ENCODE data around the gene FRMD7. TPM values are rescaled to one million over a fixed set of nuclear protein-coding genes. Genes with fewer than 3 reads are reported as not detected.
"Not testable (repeated sequence)": the region's sequence is repeated elsewhere in the genome, so short reads cannot be mapped to it uniquely, and the experiment has no call there.

Gene FRMD7
- total RNA-seq, 2 donors from 2014 or later = not detected

- no peak overlapping the region for H3K9ac ChIP-seq (ENCODE audit: extremely low read depth, low read length, poor library complexity, severe bottlenecking)
- Mint-ChIP-seq H3K4me1 (peaks cover 13% of the 10 kb centered on the region), H3K36me3 (ENCODE audit: low read depth) (peaks cover 31% of the 10 kb centered on the region), H3K9me3 (no peaks in the 10 kb centered on the region), H3K27me3 (ENCODE audit: insufficient read depth) (no peaks in the 10 kb centered on the region), H3K27ac (no peak overlapping the region), H3K4me3 (no peak overlapping the region)
- H3K9me3 ChIP-seq (ENCODE audit: control insufficient read depth, low read length) = no peaks in the 10 kb centered on the region
- H3K27ac ChIP-seq (ENCODE audit: low read depth, low read length) = no peak overlapping the region
- H3K36me3 ChIP-seq (ENCODE audit: control insufficient read depth, insufficient read depth, low read length) = peaks cover 53% of the 10 kb centered on the region
- H3K4me1 ChIP-seq (ENCODE audit: control insufficient read depth, insufficient read depth, low read length) = no peaks in the 10 kb centered on the region
- TF ChIP-seq CTCF (conservative IDR thresholded peaks at IDR 0.05) = no peak
- no peaks in the 10 kb centered on the region for H3K27me3 ChIP-seq (ENCODE audit: control insufficient read depth, insufficient read depth, low read length, poor library complexity, severe bottlenecking)
- DNase-seq = no peak
- WGBS, 2 experiments (ENCODE audit: insufficient coverage in 1 of 2, insufficient read length in 1 of 2) = 100% methylated on average over 1 of the region's 4 CpGs; no CpG with 5 or more reads in 1 of the 2 experiments
- H3K4me3 ChIP-seq (ENCODE audit: low read length) = no peak overlapping the region
These were observed 69.8 kb downstream of the FRMD7 start for GRCh38 chrX:132058050-132058449.

- H3K4me3 Mint-ChIP-seq; DNase-seq; H3K4me1 ChIP-seq (ENCODE audit: control insufficient read depth, insufficient read depth, low read length); H3K9me3 ChIP-seq (ENCODE audit: control insufficient read depth, low read length); H3K4me1 Mint-ChIP-seq; H3K27me3 Mint-ChIP-seq (ENCODE audit: insufficient read depth); H3K27me3 ChIP-seq (ENCODE audit: control insufficient read depth, insufficient read depth, low read length, poor library complexity, severe bottlenecking); H3K27ac Mint-ChIP-seq; H3K4me3 ChIP-seq (ENCODE audit: low read length); H3K9ac ChIP-seq (ENCODE audit: extremely low read depth, low read length, poor library complexity, severe bottlenecking); H3K9me3 Mint-ChIP-seq; H3K27ac ChIP-seq (ENCODE audit: low read depth, low read length): not testable (repeated sequence)
- peaks cover 29% of the 10 kb centered on the region for H3K36me3 ChIP-seq (ENCODE audit: control insufficient read depth, insufficient read depth, low read length)
- peaks cover 25% of the 10 kb centered on the region for H3K36me3 Mint-ChIP-seq (ENCODE audit: low read depth)
These were observed 76.0 kb downstream of the FRMD7 start for GRCh38 chrX:132051778-132052177.

GRCh38 chrX:132046533-132046932 is 81.3 kb downstream of the FRMD7 start:
- H3K36me3 Mint-ChIP-seq (ENCODE audit: low read depth) = peaks cover 8% of the 10 kb centered on the region
- H3K27ac ChIP-seq (ENCODE audit: low read depth, low read length) = no peak overlapping the region
- H3K27me3 Mint-ChIP-seq (ENCODE audit: insufficient read depth) = no peaks in the 10 kb centered on the region
- H3K4me1 Mint-ChIP-seq = peaks cover 40% of the 10 kb centered on the region
- WGBS, 2 experiments (ENCODE audit: insufficient coverage in 1 of 2, insufficient read length in 1 of 2) = 36% methylated on average over 2 of the region's 2 CpGs; no CpG with 5 or more reads in 1 of the 2 experiments
- no peaks in the 10 kb centered on the region for H3K9me3 Mint-ChIP-seq
- peaks cover 3% of the 10 kb centered on the region for H3K36me3 ChIP-seq (ENCODE audit: control insufficient read depth, insufficient read depth, low read length)
- H3K4me3 ChIP-seq (ENCODE audit: low read length) = no peak overlapping the region
- no peak for TF ChIP-seq CTCF (conservative IDR thresholded peaks at IDR 0.05)
- H3K9ac ChIP-seq (ENCODE audit: extremely low read depth, low read length, poor library complexity, severe bottlenecking) = no peak overlapping the region
- H3K27ac Mint-ChIP-seq = no peak overlapping the region
- H3K27me3 ChIP-seq (ENCODE audit: control insufficient read depth, insufficient read depth, low read length, poor library complexity, severe bottlenecking) = no peaks in the 10 kb centered on the region
- H3K4me1 ChIP-seq (ENCODE audit: control insufficient read depth, insufficient read depth, low read length) = peaks cover 16% of the 10 kb centered on the region
- no peaks in the 10 kb centered on the region for H3K9me3 ChIP-seq (ENCODE audit: control insufficient read depth, low read length)
- H3K4me3 Mint-ChIP-seq = no peak overlapping the region
- no peak for DNase-seq

GRCh38 chrX:132045456-132045855 is 82.4 kb downstream of the FRMD7 start:
- Histone ChIP-seq H3K9me3 (ENCODE audit: control insufficient read depth, low read length) (no peaks in the 10 kb centered on the region), H3K9ac (ENCODE audit: extremely low read depth, low read length, poor library complexity, severe bottlenecking) (no peak overlapping the region), H3K27ac (ENCODE audit: low read depth, low read length) (no peak overlapping the region), H3K27me3 (ENCODE audit: control insufficient read depth, insufficient read depth, low read length, poor library complexity, severe bottlenecking) (no peaks in the 10 kb centered on the region), H3K4me1 (ENCODE audit: control insufficient read depth, insufficient read depth, low read length) (peaks cover 16% of the 10 kb centered on the region), H3K4me3 (ENCODE audit: low read length) (no peak overlapping the region), H3K36me3 (ENCODE audit: control insufficient read depth, insufficient read depth, low read length) (peaks cover 3% of the 10 kb centered on the region)
- no peaks in the 10 kb centered on the region for H3K27me3 Mint-ChIP-seq (ENCODE audit: insufficient read depth)
- no peak for TF ChIP-seq CTCF (conservative IDR thresholded peaks at IDR 0.05)
- 100% methylated on average over 1 of the region's 2 CpGs; no CpG with 5 or more reads in 1 of the 2 experiments for WGBS, 2 experiments (ENCODE audit: insufficient coverage in 1 of 2, insufficient read length in 1 of 2)
- H3K4me3 Mint-ChIP-seq = no peak overlapping the region
- peaks cover 50% of the 10 kb centered on the region for H3K4me1 Mint-ChIP-seq
- no peak for DNase-seq
- no peaks in the 10 kb centered on the region for H3K9me3 Mint-ChIP-seq
- peak overlapping the region; percentile 67 for H3K27ac Mint-ChIP-seq
- peaks cover 3% of the 10 kb centered on the region for H3K36me3 Mint-ChIP-seq (ENCODE audit: low read depth)
